Thyroid gland (tissue), 4 donors: Measurements from ENCODE around the gene MIGA2. TPM values are rescaled to one million over a fixed set of nuclear protein-coding genes. Genes with fewer than 3 reads are reported as not detected.
A peak's percentile ranks its signal among the peaks of the same experiment; 100 is the strongest.

Experiments used
- DNase-seq, 2 donors: peaks; one replicate each; pipeline ENCODE4 v3.0.0-alpha.2; 2019
- H3K27ac ChIP-seq, 3 donors: fragments of 200-600 bp; sonication (generic); 1 replicate in 2 of 3; 2 replicates in 1 of 3; pipeline ENCODE4 v1.5.1; 2016 to 2019; ENCODE audit warnings: mild to moderate bottlenecking in 1 of 3, moderate library complexity in 1 of 3
- H3K27me3 ChIP-seq: fragments of 200-600 bp; sonication (generic); one replicate; pipeline ENCODE4 v1.5.1; 2019
- H3K36me3 ChIP-seq, 2 donors: fragments of 200-600 bp; sonication (generic); one replicate each; pipeline ENCODE4 v1.5.1; 2016 to 2019
- H3K4me1 ChIP-seq, 2 donors: fragments of 200-600 bp; sonication (generic); one replicate each; pipeline ENCODE4 v1.5.1; 2017 to 2019
- H3K4me3 ChIP-seq, 3 donors: fragments of 200-600 bp; sonication (generic); replicated peaks in 1 of 3; 1 replicate in 2 of 3; 2 replicates in 1 of 3; pipeline ENCODE4 v1.5.1; 2016; ENCODE audit warnings: mild to moderate bottlenecking in 1 of 3
- H3K9me3 ChIP-seq: fragments of 200-600 bp; sonication (generic); one replicate; pipeline ENCODE4 v1.5.1; 2017
- POLR2A ChIP-seq, 2 donors: fragments of 450-650 bp; IDR thresholded peaks; one replicate each; pipeline ENCODE4 v1.6.1; 2017; ENCODE audit warnings: antibody characterized with exemption in 2 of 2, mild to moderate bottlenecking in 2 of 2, moderate library complexity in 1 of 2
- WGBS, 2 donors: methylation state at CpG; one replicate each; pipeline ENCODE4 v1.1.5; 2017; 5-methylcytosine and 5-hydroxymethylcytosine counted together
- intact Hi-C: fragments of 100-400 bp; cut with DNase I; formaldehyde crosslinking; loops from one replicate; pipeline ENCODE4 v1.15.1; 2023
- total RNA-seq, 4 donors: library from RNA; depleted of rRNA; stranded (reverse); fragments of >200 nt; gene quantifications; one replicate each; pipeline ENCODE4 v1.2.3, GENCODE V29; 2016
- TF ChIP-seq, protein P1 (sequence below), 6 experiments: fragments of 200-600 bp in 3 of 6; fragments of 450-650 bp in 3 of 6; sonication (generic) in 3 of 6; IDR thresholded peaks; one replicate each; pipeline ENCODE4 v1.5.1; 2016 to 2019; ENCODE audit warnings: antibody characterized with exemption in 6 of 6, mild to moderate bottlenecking in 2 of 6, inconsistent platforms in 1 of 6, moderate library complexity in 1 of 6

MIGA2 gene
- total RNA-seq, 4 donors from 2014 or later, result 23.9 to 78.8 (median 50.0) TPM

DNA sequence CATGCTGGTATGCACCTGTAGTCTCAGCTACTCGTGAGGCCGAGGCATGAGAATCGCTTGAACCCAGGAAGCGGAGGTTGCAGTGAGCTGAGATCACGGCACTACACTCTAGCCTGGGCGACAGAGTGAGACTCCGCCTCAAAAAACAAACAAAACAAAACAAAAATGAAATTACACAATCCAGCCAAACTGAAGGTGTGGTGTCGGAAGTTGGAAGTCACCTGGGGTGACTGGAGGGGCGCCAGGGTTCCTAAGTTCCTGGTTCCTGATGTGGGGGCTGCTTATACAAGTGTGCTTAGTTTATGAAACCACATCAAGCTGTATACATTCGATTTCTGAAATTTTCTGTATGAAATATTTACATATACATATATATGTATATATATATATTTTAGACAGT, 40.8 kb downstream of the MIGA2 start:
- WGBS, 2 donors, result 88 to 92% methylated on average over 10 of the region's 10 CpGs
- intact Hi-C loops, result no loop called here
- Histone ChIP-seq H3K27ac (no peak overlapping the region), H3K9me3 (no peaks in the 10 kb centered on the region), H3K36me3 (no peaks in the 10 kb centered on the region), H3K4me1 (peaks cover 8 to 15% of the 10 kb centered on the region in 2 donors), H3K27me3 (no peaks in the 10 kb centered on the region), H3K4me3 (no peak overlapping the region)
- TF ChIP-seq POLR2A (IDR thresholded peaks at IDR 0.05), result no peak
- TF ChIP-seq, protein P1, sequence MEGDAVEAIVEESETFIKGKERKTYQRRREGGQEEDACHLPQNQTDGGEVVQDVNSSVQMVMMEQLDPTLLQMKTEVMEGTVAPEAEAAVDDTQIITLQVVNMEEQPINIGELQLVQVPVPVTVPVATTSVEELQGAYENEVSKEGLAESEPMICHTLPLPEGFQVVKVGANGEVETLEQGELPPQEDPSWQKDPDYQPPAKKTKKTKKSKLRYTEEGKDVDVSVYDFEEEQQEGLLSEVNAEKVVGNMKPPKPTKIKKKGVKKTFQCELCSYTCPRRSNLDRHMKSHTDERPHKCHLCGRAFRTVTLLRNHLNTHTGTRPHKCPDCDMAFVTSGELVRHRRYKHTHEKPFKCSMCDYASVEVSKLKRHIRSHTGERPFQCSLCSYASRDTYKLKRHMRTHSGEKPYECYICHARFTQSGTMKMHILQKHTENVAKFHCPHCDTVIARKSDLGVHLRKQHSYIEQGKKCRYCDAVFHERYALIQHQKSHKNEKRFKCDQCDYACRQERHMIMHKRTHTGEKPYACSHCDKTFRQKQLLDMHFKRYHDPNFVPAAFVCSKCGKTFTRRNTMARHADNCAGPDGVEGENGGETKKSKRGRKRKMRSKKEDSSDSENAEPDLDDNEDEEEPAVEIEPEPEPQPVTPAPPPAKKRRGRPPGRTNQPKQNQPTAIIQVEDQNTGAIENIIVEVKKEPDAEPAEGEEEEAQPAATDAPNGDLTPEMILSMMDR (IDR thresholded peaks at IDR 0.05), result no peak
- DNase-seq, result no peak

DNA sequence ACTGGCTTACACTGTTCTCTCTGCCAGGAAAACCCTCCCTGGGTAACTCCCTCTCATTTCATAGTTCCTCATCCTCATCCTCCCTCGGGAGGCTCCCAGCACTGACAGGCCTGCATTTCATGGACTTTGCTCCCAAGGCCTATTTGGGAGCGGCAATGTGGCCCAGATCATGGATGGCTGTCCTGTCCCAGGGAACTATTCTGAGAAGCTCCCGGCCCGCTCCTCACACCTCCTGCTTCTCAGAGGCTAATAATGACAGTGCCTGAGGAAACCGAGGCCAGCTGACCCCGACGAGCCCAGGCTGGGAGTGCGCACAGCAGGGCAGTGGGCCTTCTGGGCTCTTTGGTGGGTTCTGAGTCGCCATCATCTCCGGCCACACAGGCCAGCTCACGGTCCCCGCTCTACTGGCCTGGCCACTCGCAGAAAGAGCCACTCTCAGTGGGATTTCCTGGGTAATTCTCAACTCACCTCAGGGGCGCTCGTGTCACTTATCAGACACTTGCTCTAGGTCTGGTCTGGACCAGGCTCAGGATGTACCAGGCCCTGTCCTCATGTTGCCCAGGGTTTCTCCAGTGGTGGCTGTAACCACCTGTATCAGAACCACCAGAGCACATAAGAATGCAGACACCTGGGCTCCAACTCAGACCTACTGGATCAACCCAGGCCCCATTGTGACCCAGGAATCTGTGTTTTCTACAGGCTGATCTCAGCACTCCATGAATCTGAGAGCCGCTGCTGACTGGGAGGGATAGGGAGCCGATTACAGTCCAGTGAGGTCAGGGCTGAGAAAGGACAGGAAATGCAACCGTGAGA, 42.5 kb downstream of the MIGA2 start:
- Histone ChIP-seq H3K27ac (no peak overlapping the region), H3K36me3 (no peaks in the 10 kb centered on the region), H3K9me3 (no peaks in the 10 kb centered on the region), H3K4me3 (no peak overlapping the region), H3K27me3 (no peaks in the 10 kb centered on the region), H3K4me1 (peaks cover 10 to 17% of the 10 kb centered on the region in 2 donors)
- TF ChIP-seq POLR2A (IDR thresholded peaks at IDR 0.05), result no peak
- TF ChIP-seq, protein P1 (IDR thresholded peaks at IDR 0.05), result no peak
- DNase-seq, result no peak
- intact Hi-C loops, result no loop called here
- 69 to 76% methylated on average over 5 to 7 of the region's 18 CpGs for WGBS, 2 donors

DNA sequence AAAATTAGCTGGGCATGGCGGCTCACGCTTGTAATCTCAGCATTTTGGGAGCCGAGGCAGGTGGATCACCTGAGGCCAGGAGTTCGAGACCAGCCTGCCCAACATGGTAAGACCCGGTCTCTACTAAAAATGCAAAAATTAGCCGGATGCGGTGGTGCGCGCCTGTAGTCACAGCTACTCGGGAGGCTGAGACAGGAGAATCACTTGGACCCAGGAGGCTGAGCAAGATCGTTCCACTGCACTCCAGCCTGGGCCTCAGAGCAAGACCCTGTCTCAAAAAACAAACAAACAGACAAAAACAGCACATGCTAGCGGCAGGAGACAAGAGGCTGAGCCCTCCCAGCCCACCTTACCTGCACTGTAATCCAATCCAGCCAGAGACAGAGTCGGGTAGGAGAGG, 43.4 kb downstream of the MIGA2 start:
- no peak overlapping the region for H3K27ac ChIP-seq
- 81 to 82% methylated on average over 13 of the region's 13 CpGs for WGBS, 2 donors
- H3K36me3 ChIP-seq, result no peaks in the 10 kb centered on the region
- no peaks in the 10 kb centered on the region for H3K27me3 ChIP-seq
- intact Hi-C loops, result no loop called here
- H3K9me3 ChIP-seq, result no peaks in the 10 kb centered on the region
- H3K4me1 ChIP-seq, result peaks cover 10 to 17% of the 10 kb centered on the region in 2 donors
- H3K4me3 ChIP-seq, result no peak overlapping the region
- TF ChIP-seq POLR2A (IDR thresholded peaks at IDR 0.05), result no peak
- TF ChIP-seq, protein P1 (IDR thresholded peaks at IDR 0.05), result no peak
- DNase-seq, result no peak

DNA sequence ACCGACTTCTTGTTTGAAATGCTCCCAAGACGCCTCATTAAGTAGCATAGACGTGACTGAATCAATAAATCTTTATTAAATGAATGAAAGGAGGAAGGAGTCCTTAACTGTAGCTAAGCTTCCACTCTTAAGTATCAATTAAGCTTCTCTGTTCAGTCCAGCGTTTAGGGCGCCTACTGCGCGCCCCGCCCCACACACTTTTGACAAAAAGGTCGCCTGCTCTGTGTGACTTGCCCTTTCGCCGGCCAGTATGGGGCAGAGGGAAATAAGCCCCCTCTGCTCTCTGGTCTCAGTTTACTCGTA, 43.8 kb downstream of the MIGA2 start:
- no peak overlapping the region for H3K27ac ChIP-seq
- peaks cover 10 to 17% of the 10 kb centered on the region in 2 donors for H3K4me1 ChIP-seq
- peaks cover 1 to 2% of the 10 kb centered on the region in 2 donors for H3K36me3 ChIP-seq
- TF ChIP-seq, protein P1 (IDR thresholded peaks at IDR 0.05), result no peak
- TF ChIP-seq POLR2A (IDR thresholded peaks at IDR 0.05), result no peak
- no peaks in the 10 kb centered on the region for H3K27me3 ChIP-seq
- H3K9me3 ChIP-seq, result no peaks in the 10 kb centered on the region
- intact Hi-C loops, result no loop called here
- no peak for DNase-seq
- H3K4me3 ChIP-seq, result peak overlapping the region in 2 of 3 donors; percentile 21 to 92
- WGBS, 2 donors, result 6% methylated on average over 11 to 12 of the region's 12 CpGs

DNA sequence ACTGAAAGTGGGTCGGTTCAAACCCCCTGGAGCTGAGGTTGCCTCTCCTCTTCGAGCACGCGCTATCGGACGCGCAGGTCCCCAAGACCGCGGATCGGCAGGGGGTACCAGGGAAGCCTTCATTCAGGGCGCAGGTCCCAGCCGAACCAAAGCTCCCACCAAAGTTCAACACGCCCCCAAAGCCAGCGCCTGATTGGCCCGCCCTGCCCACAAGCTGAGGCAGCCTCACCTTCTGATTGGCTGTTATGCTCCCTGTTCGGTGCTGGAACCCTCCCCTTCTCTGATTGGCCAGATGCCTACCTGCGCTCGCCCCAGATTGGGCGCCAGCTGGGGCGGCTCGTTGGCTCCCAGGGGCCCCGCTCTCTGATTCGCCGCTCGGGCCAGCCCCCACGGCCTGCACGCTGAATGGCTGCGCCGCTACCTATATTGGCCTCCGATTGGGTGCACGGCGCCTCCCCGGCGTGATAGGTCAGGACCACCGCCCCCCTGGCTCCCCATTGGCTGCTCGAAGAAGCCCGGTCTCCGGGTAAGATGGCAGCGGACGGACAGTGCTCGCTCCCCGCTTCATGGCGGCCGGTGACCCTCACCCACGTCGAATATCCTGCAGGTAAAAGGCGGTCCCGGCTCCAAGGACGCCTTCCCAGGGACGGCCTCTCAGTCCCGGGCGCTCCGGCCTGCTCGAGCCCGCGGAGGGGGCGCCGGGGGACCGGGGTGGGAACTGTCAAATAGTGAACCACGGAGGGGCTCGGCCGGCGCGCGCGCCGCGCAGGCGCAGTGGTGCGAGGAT, 44.4 kb downstream of the MIGA2 start, which contains the start of gene DOLPP1:
Gene DOLPP1 (plus strand): TSS at position 511 of the 787 bp plus-strand sequence. CDS start 21 bp downstream, at position 532.
- peaks cover 10 to 17% of the 10 kb centered on the region in 2 donors for H3K4me1 ChIP-seq
- intact Hi-C loops, result no loop called here
- peak; percentile 99 to 100 for DNase-seq
- TF ChIP-seq, protein P1 (IDR thresholded peaks at IDR 0.05), result peak in 2 of 6 experiments; percentile 18 to 24
- peak in 1 of 2 donors; percentile 79 for TF ChIP-seq POLR2A (IDR thresholded peaks at IDR 0.05)
- no peaks in the 10 kb centered on the region for H3K27me3 ChIP-seq
- H3K36me3 ChIP-seq, result peaks cover 7% of the 10 kb centered on the region in 2 donors
- H3K4me3 ChIP-seq, result peak within 1 kb of the TSS; percentile 48 to 92 (median 67)
- no peaks in the 10 kb centered on the region for H3K9me3 ChIP-seq
- peak within 1 kb of the TSS in 2 of 3 donors; percentile 76 to 79 for H3K27ac ChIP-seq
- WGBS, 2 donors, result 0 to 1% methylated on average over 8 to 21 of the region's 70 CpGs
